ENCODE results near the gene ASXL2.

GRCh38 chr2:25824718-25825117 is 53.6 kb downstream of the ASXL2 start:
- TF ChIP-seq POLR2A (IDR thresholded peaks at IDR 0.05; ENCODE audit: low read length), result no peak
- TF ChIP-seq GATA1 (IDR thresholded peaks at IDR 0.05; ENCODE audit: low read depth, low read length), result no peak

Measured in erythroblast (primary cell).